HG02610 (cell line): ENCODE data around the gene BAG5.

Source experiments
- ATAC-seq: cut with Tn5 transposase; IDR thresholded peaks from one replicate; pipeline ENCODE4 v1.9.1; 2021; ENCODE audit warnings: mild to moderate bottlenecking, moderate library complexity; ENCODE audit not compliant: unreplicated experiment

The BAG5 gene

GRCh38 chr14:103568952-103569351 is 6.5 kb upstream of the BAG5 start:
- no peak for ATAC-seq

DNA sequence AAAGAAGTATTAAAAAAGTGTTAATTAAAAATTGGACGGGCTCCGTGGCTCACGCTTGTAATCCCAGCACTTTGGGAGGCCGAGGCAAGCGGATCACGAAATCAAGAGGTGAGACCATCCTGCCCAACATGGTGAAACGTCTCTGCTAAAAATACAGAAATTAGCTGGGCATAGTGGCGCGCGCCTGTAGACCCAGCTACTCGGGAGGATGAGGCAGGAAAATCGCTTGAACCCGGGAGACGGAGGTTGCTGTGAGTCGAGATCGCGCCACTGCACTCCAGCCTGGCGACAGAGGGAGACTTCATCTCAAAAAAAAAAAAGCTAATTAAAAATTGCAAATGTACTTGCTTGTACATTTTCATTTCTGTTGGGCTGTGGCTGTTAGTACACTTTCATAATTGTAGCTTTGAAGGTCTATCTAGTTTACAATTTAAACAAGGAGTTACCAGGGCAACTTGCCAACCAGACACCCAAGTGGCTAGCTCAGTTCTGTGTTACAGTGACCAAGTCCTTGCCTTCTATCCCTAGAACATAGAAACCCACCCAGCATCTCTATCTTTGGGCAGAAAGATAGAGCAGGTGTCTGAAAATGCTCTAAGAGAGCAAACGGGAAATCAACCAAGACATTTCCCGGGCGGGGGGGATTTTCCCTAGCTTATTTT is 1.5 kb upstream of the BAG5 start:
- ATAC-seq, result no peak

DNA sequence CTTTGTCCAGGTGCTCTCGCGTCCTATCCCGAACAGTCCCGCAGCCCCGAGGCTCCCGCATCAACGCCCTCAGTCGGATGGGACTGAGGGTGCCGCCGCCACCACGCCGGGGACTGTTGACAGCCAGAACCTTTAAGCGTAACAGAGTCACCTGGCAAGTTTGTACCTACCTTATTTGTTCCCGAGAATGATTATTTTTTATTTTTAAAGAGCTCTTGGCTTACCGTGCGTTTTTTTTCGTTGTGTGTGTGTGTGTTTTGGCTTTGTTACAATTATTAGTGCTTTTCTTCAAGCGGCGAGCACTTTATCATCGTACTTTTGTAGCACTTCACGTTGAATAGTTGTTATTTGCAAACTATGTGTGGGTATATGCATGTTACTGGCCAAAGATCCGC is 766 bp upstream of the BAG5 start:
- ATAC-seq, result no peak

- no peak for ATAC-seq
Measured at GRCh38 chr14:103562179-103562428, 353 bp downstream of the BAG5 start.

DNA sequence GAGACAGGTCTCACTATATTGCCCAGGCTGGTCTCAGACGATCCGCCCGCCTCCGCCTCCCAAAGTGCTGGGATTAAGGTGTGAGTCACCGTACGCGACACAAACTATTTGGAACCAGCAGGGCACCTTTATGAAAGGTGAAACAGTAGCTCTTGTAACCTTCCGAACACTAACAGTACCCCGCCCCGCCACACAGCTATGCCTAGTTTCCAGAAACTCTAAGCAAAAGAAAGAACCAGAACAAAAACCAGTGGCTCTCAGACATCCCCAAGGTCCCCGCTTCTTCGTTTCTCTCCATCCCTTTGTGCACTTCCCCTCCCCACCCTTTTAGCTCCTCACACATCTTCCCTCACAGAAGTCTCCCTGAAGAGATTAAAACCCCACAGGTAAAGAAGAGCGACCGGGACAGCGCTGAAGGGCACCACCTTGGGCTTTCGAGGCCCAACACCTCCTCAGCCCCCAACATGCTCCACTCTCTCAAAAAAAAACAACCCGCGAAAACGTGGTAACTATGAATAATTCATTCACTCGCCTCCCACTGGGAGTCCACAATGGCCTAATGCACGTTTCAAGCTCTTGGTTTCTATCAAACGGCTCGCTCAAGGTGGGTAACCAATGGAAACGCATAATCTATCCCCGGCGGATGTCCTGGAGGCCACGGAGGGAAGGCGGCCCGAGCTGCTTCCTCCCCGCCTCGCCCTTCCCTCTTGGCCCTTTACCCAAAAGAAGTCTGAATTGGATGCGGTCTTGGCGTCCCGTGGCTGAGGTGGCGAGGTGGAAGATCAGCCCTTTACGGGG is 877 bp downstream of the BAG5 start:
- peak; percentile 15 for ATAC-seq

DNA sequence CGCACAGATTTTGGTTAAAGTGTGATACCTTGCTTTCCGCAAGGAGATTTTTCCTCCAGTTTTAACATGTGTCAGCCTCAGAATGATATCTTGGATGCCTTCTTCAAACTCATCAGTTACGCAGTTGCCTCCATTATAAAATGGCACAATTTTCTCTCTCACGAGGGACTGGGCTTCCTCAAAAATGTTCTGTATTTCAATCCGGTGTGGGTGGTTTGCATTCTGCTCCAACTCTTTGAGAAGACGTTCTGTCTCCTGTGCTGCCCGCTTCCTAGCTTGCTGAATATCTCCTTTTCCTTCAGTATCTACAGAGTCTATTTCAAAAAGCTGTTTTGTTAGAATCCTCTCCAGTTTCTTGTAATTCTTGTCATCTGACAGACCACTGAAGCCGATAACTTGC is 1.8 kb downstream of the BAG5 start:
- no peak for ATAC-seq

- no peak for ATAC-seq
Measured at GRCh38 chr14:103559766-103560165, 2.7 kb downstream of the BAG5 start.

- no peak for ATAC-seq
Measured at GRCh38 chr14:103558071-103558882, 4.2 kb downstream of the BAG5 start.

- no peak for ATAC-seq
Measured at GRCh38 chr14:103556946-103557758, 5.3 kb downstream of the BAG5 start.

GRCh38 chr14:103555559-103556337 is 6.7 kb downstream of the BAG5 start:
- no peak for ATAC-seq

DNA sequence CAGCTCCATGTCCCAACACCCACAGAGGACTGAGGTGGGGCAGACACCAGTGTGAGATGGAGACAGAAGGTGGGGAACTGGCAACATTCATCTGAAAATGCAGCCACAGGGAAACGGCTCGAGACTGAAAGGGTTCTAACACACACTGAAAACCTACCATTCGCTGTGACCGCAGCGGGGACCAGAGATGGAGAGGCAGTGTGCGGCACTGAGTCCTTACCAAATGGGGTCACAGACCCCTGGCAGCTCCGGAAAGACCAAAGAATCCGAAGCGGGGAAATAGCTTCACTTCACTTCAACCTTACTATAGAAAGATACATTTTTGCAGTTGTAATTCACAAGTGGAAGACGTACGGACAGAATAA is 9.6 kb downstream of the BAG5 start:
- ATAC-seq, result no peak

- no peak for ATAC-seq
Measured at GRCh38 chr14:103552011-103552845, 10.2 kb downstream of the BAG5 start.

DNA sequence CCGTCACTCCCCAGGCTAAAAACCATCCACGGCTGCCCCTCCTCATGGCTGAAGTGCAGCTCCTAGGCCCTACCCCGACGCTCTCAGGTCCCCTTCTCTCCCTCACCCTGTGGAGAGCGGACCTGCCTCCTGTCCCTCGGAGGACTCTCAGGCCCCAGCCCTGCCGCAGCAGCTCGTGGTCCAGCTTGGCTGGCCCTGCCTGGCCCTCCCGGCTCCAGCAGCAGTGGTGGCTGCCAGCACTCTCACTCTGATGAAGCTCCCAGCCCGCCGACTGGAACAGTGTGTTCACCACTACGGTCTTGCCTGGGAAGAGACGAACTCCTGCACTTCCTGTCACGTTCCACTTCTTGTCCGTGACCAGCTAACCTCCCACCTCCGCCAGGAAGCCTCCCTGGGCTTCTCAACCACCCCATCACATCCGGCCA is 11.1 kb downstream of the BAG5 start:
- ATAC-seq, result no peak

GRCh38 chr14:103550451-103551337 is 11.8 kb downstream of the BAG5 start:
- no peak for ATAC-seq

DNA sequence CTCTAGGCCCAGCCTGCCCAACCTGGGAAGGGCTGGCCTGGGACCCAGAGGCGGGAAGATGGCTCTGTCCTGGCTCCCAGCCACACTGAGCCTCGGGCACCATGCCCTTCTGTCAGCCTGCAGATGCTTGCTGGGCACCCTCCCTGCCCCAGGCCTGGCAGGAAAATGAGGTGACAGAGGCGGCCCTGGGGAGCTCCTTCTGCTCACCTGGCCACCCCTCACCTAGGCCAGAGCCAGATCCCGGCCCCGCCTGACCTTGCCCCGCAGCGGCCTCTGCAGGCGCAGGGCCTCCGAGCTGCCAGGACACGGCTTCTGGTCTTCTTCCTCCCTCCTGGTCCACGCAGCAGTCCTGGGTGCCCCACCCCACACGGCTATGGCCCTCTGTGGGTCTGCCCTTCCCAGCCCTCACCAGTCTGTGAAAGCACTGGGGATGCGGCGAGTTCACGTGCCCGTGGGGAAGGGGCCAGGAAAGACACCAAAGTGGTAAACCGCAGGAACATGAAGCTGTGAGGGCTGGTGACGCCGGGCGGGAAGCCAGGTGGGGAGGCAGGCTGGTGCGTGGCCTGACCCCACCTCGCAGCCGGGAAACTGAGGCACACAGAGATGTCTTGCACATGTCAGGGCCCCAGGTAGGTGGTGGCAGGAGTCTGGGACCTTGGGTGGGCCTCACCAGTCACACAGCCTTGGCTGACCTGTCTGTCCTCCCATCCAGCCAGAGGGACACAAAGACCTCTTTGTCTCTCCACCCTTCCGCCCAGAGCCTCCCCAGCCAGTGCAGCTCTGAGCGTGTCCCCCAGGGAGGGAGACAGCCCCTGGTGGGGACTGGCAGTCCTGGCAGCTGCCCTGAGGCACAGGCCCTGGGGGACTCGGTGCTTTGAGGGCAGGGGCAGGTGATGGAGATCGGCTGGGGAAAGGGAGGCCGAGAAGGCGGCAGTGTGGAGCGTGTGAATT is 12.8 kb downstream of the BAG5 start:
- no peak for ATAC-seq

GRCh38 chr14:103548463-103549351 is 13.8 kb downstream of the BAG5 start:
- ATAC-seq, result no peak
